Measurements from ENCODE around the gene TEX51. TPM values are rescaled to one million over a fixed set of nuclear protein-coding genes. Genes with fewer than 3 reads are reported as not detected.
A peak's percentile ranks its signal among the peaks of the same experiment; 100 is the strongest.

The TEX51 gene
- total and polyA plus RNA-seq, 12 donors, result not detected

DNA sequence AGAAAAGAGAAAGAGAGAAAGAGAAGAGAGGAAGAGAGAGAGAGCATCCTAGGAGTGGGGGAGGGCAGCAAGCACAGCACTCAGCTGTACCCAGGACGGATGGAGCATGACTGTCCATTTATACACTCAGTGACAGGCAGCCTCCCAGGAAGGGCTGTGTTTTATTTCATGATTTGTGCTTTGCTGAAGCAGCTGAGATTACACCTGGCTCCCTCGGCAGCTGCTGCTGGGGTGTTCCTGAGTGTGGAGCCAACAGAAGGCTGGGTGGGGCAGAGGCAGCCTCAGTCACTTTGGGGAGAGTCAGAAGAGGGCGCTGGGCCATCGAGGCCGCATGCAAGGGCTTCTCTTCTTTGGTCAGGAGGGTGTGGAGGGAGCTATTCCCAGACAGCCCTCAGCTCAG, 47.8 kb upstream of the TEX51 start:
- WGBS, 4 donors, result 30 to 66% (median 41%) methylated on average over 2 to 5 of the region's 5 CpGs
- Histone ChIP-seq H3K27ac (no peak overlapping the region), H3K9me3 (replicated peaks in 1 of 3) (no peaks in the 10 kb centered on the region), H3K4me3 (no peak overlapping the region), H3K4me1 (replicated peaks in 1 of 2) (no peaks in the 10 kb centered on the region), H3K36me3 (replicated peaks in 1 of 2) (no peaks in the 10 kb centered on the region), H3K27me3 (no peaks in the 10 kb centered on the region)
- intact Hi-C loops (cut with DNase I), result no loop called here
- TF ChIP-seq CTCF (IDR thresholded peaks at IDR 0.05), result no peak
- DNase-seq, result peak in 1 of 7 donors; percentile 17

DNA sequence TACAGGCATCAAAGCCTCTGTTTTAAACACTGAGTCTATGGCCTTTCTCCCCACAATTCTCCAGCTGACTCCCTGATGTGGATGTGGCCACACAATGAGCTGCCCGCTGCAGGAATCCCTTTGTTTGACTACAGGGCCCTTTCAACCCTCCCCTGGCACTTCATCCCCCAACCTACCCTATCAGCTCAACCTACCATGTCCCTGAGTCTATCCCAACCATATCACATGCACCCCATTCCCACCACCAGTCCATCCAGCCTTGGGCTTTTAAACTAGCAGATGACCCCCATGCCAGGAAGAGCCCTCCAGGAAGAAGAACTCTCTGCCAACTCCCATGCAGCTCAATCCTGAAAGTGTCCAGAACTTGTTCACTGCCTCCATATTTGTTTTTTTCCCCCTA, 46.9 kb upstream of the TEX51 start:
- WGBS, 4 donors, result 55 to 100% (median 72%) methylated on average over 1 of the region's 1 CpG
- H3K27ac ChIP-seq, result no peak overlapping the region
- intact Hi-C loops (cut with DNase I), result no loop called here
- no peaks in the 10 kb centered on the region for H3K36me3 ChIP-seq (replicated peaks in 1 of 2)
- DNase-seq, result peak in 1 of 7 donors; percentile 1
- no peaks in the 10 kb centered on the region for H3K27me3 ChIP-seq
- TF ChIP-seq POLR2A (IDR thresholded peaks at IDR 0.05), result no peak
- no peak for TF ChIP-seq CTCF (IDR thresholded peaks at IDR 0.05)
- H3K4me1 ChIP-seq (replicated peaks in 1 of 2), result no peaks in the 10 kb centered on the region
- no peak overlapping the region for H3K4me3 ChIP-seq
- H3K9me3 ChIP-seq (replicated peaks in 1 of 3), result no peaks in the 10 kb centered on the region

DNA sequence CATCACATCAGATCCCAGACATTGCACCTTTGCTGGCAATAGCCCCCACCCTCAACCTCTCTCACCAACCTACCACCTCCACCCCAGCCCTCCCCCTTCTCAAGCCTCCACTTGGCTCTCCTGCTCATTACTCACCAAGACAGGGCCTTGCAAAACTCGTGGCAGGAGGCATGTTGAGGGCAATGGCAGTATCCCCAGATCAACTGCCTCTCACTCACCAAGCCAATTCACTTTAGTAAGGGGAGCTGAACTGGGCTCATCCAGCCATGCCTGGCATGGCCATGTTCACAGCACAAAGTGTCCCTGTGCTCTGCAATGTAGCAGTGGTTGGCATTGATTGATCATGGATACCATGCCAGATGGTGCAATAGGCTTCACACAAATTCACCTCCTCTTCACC, 46.3 kb upstream of the TEX51 start:
- WGBS, 4 donors, result 27 to 49% (median 33%) methylated on average over 1 of the region's 1 CpG
- Histone ChIP-seq H3K4me1 (replicated peaks in 1 of 2) (no peaks in the 10 kb centered on the region), H3K27me3 (no peaks in the 10 kb centered on the region), H3K9me3 (replicated peaks in 1 of 3) (no peaks in the 10 kb centered on the region), H3K36me3 (replicated peaks in 1 of 2) (no peaks in the 10 kb centered on the region), H3K27ac (no peak overlapping the region), H3K4me3 (no peak overlapping the region)
- no peak for TF ChIP-seq CTCF (IDR thresholded peaks at IDR 0.05)
- TF ChIP-seq POLR2A (IDR thresholded peaks at IDR 0.05), result no peak
- intact Hi-C loops (cut with DNase I), result no loop called here
- DNase-seq, result peak in 1 of 7 donors; percentile 11

GRCh38 chr2:126855606-126856005, 43.1 kb upstream of the TEX51 start:
- no peak for TF ChIP-seq POLR2A (IDR thresholded peaks at IDR 0.05)
- TF ChIP-seq CTCF (IDR thresholded peaks at IDR 0.05), result no peak
- no peaks in the 10 kb centered on the region for H3K4me1 ChIP-seq (replicated peaks in 1 of 2)
- no peak overlapping the region for H3K4me3 ChIP-seq
- H3K36me3 ChIP-seq (replicated peaks in 1 of 2), result no peaks in the 10 kb centered on the region
- H3K9me3 ChIP-seq (replicated peaks in 1 of 3), result no peaks in the 10 kb centered on the region
- WGBS, 4 donors, result 22 to 45% (median 39%) methylated on average over 2 to 3 of the region's 3 CpGs
- H3K27me3 ChIP-seq, result no peaks in the 10 kb centered on the region
- peak in 1 of 7 donors; percentile 21 for DNase-seq
- H3K27ac ChIP-seq, result no peak overlapping the region
- intact Hi-C loops (cut with DNase I), result no loop called here
